WERI-Rb-1 (cell line): Measurements from ENCODE around the gene BTBD18.
A peak's percentile ranks its signal among the peaks of the same experiment; 100 is the strongest.

Source experiments
- DNase-seq: peaks from one replicate; pipeline ENCODE4 v3.0.0-alpha.2; 2020
- H3K27ac ChIP-seq: fragments of 250-450 bp; sonication (Bioruptor Pico); 2 replicates; pipeline ENCODE4 v1.5.1; 2020; ENCODE audit warnings: mild to moderate bottlenecking, moderate library complexity
- H3K27me3 ChIP-seq: fragments of 250-450 bp; sonication (Bioruptor Pico); 2 replicates; pipeline ENCODE4 v1.5.1; 2021; ENCODE audit warnings: mild to moderate bottlenecking, low read depth, moderate library complexity; ENCODE audit not compliant: insufficient read depth, severe bottlenecking
- H3K36me3 ChIP-seq: fragments of 250-450 bp; sonication (Bioruptor Pico); 2 replicates; pipeline ENCODE4 v1.5.1; 2020; ENCODE audit warnings: mild to moderate bottlenecking, moderate library complexity
- H3K4me3 ChIP-seq: 2 replicates; pipeline ENCODE4 v1.5.1; 2011; ENCODE audit warnings: low read depth, mild to moderate bottlenecking, control low read depth, low read length
- H3K9me3 ChIP-seq: fragments of 250-450 bp; sonication (Bioruptor Pico); 2 replicates; pipeline ENCODE4 v1.5.1; 2021; ENCODE audit warnings: mild to moderate bottlenecking, moderate library complexity; ENCODE audit not compliant: severe bottlenecking
- CTCF ChIP-seq: IDR thresholded peaks from 2 replicates; pipeline ENCODE4 v1.5.1; 2011; ENCODE audit warnings: low read depth, mild to moderate bottlenecking, control low read depth, inconsistent platforms, low read length

BTBD18 gene

DNA sequence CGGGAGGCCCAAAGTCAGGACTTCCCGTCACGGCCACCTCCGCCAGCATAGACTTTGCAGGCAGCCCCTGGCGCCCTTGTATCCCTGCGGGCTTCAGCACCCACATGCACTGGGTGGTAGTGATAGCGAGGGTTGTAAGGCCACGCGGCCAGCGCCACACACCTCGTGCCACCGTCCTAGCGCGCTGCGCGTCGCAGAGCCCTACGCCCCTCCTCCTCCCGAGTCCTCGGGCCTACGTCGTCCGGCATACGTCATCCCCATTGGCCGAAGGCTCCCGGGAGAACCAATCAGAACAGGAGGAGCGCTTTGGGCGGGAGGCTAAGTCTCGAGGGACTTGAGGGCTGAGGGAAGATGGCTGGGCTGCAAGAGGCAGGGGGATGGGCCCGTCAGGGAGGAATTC lies 1.3 kb upstream of the BTBD18 start:
- no peaks in the 10 kb centered on the region for H3K9me3 ChIP-seq
- TF ChIP-seq CTCF: no peak
- DNase-seq: no peak
- no peak overlapping the region for H3K4me3 ChIP-seq
- H3K27ac ChIP-seq: no peak overlapping the region
- peaks cover 3% of the 10 kb centered on the region; the same call in 1 of the 2 replicates for H3K36me3 ChIP-seq
- no peaks in the 10 kb centered on the region for H3K27me3 ChIP-seq

- no peaks in the 10 kb centered on the region for H3K9me3 ChIP-seq
- DNase-seq: no peak
These were observed 443 bp downstream of the BTBD18 start for GRCh38 chr11:57751176-57751575.

DNA sequence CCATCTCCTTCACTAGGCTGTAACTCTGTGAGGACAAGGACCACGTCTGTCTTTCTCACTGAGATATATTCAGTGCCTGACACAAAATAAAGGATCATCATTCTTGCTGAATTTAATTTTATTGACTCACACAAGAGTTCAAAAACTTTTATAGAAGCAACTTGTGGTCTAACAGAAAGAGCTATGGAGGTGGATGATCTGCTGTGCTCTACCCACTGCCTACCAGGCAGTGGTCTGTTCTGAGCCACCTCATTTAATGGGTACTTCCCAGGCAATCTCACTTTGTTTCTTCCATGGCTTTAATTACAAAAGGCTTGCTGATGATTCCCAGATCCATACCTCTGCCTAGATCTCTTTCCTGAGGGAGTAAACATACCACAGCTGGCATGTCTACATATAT lies 4.7 kb downstream of the BTBD18 start:
- Histone ChIP-seq H3K27ac (no peak overlapping the region), H3K9me3 (no peaks in the 10 kb centered on the region), H3K36me3 (peaks cover 40% of the 10 kb centered on the region), H3K27me3 (no peaks in the 10 kb centered on the region), H3K4me3 (no peak overlapping the region)
- TF ChIP-seq CTCF: no peak
- DNase-seq: no peak

More at GRCh38 chr11:57751176-57751575, 443 bp downstream of the BTBD18 start:
- no peaks in the 10 kb centered on the region for H3K27me3 ChIP-seq
- H3K36me3 ChIP-seq: peaks cover 3% of the 10 kb centered on the region; the same call in 1 of the 2 replicates
- H3K27ac ChIP-seq: no peak overlapping the region
- H3K4me3 ChIP-seq: no peak overlapping the region
- no peak for TF ChIP-seq CTCF

DNA sequence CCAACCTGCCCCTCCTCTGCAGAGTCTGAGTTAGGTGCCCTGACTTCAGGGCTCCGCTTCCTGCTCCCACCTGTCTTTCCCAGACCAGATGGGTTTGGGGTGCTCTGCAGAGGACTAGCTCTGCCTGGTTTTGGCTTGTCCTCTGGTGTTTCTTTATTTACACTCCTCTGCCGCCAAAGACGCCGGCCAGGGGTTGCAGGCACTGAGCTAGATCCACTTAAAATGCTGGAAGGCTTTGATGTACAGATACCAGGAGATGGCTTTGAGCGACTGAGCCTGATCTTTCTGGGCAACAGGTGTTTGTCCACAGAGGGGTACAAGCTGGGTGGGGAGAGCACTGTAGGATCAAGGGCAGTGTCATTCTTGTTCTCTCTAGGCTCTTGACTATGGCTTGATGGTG lies 6.4 kb downstream of the BTBD18 start:
- Histone ChIP-seq H3K4me3 (no peak overlapping the region), H3K27me3 (no peaks in the 10 kb centered on the region), H3K36me3 (peaks cover 50% of the 10 kb centered on the region), H3K27ac (no peak overlapping the region), H3K9me3 (no peaks in the 10 kb centered on the region)
- TF ChIP-seq CTCF: no peak
- DNase-seq: no peak

DNA sequence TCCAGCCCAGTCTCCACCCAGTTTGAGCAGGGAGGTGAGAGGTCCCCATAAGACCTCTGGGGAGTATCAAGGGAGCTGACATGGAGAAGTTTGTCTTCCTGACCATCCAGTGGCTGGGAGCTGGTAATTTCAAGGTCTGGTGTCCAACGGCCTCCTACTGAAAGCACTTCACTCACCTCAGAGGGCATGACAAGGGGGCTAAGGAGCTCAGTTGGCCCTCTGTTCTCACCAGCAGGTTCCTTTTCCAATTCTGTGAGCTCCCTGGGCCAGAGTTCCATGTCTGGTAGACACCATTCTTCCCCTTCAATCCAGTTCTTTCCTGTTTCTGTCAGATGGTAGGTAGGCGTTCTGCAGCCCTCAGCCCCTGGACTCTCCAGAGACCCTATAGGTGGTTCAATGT lies 7.3 kb downstream of the BTBD18 start:
- Histone ChIP-seq H3K27me3 (no peaks in the 10 kb centered on the region), H3K4me3 (no peak overlapping the region), H3K36me3 (peaks cover 55% of the 10 kb centered on the region), H3K9me3 (no peaks in the 10 kb centered on the region), H3K27ac (no peak overlapping the region)
- DNase-seq: no peak
- TF ChIP-seq CTCF: no peak

DNA sequence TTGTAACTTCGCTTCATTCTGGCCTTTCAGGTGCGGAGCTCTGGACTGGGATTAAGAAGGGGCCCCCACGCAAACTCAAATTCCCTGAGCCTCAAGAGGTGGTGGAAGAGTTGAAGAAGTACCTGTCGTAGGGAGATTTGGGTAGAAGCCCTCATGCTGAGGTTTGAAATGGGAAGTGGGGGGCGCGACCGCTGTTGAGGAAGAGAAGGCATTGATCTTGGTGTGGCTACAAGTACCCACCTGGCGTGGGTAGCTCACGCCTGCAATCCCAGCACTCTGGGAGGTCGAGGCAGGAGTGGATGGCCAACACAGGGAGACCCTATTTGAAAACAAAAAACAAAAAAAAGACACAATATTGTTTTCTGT lies 9.5 kb downstream of the BTBD18 start:
- DNase-seq: no peak
- TF ChIP-seq CTCF: no peak
- Histone ChIP-seq H3K4me3 (peak overlapping the region; percentile 97), H3K27me3 (no peaks in the 10 kb centered on the region), H3K36me3 (peaks cover 75% of the 10 kb centered on the region), H3K27ac (peak overlapping the region; percentile 91), H3K9me3 (no peaks in the 10 kb centered on the region)
